Measurements from ENCODE around the gene COL25A1. TPM values are rescaled to one million over a fixed set of nuclear protein-coding genes. Genes with fewer than 3 reads are reported as not detected.
"Not testable (repeated sequence)": the region's sequence is repeated elsewhere in the genome, so short reads cannot be mapped to it uniquely, and the experiment has no call there.

Gene COL25A1
- polyA plus RNA-seq, 3 donors = 14.5 to 20.1 (median 17.1) TPM

DNA sequence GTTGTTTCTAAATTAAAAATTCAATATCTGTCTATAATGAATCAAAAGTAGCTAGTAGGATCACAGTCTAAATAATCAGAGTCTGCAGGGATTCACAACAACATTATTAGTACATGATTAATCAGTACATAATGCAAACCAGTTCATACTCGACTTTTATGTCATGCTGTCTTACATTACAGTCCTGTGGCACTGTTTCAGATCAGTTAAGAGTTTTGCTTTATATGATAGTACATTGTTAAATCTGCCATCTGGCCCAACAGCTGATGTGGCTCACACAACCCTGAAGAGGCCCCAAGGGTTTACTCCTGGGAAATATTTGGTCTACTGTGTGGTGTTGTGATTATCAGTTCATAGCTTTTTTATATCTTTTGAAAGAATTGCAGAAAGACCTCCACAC lies 292.5 kb downstream of the COL25A1 start:
- peak in 4 of 11 donors; percentile 16 to 40 (median 31) for DNase-seq (ENCODE audit: extremely low read depth in 1 of 11, low read depth in 9 of 11, low spot score in 4 of 11)

DNA sequence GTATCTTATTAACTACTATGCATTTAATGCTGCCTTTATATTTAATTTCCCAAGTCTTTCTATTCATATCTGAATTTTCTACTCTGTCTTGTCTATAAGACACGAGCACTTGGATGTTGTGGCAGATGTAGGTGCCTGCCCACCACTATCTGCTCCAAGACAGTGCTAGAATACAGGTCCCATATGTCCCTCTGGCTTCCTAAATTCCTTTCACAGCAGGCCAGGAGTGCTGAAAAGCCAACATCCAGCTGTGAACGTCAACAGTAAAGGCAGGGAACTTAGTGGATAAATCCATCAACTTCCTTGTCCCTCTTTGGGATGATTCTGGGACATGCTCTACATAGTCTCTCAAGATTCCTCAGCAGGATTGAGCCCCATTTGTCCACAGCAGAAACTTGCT lies 294.5 kb downstream of the COL25A1 start:
- no peak for DNase-seq (ENCODE audit: extremely low read depth in 1 of 11, low read depth in 9 of 11, low spot score in 4 of 11)

DNA sequence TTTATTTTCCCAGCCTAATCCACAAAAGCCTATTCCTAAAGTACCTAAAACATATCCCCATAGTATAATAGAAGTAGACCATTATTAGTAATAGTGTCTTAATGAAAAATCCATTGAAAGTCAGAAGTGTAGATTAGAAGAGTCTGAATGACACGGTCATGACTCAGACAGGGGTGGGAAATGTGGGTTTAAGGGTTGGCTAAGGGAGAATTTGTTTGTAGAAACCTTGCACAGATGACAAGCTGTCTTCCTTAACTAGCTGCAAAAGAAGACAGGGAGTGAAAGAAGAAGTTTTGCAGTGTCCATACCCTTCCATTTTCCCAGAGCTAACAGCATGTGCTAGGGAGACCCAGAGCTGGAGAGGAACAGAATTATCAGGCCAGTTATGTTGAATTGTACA lies 296.9 kb downstream of the COL25A1 start:
- DNase-seq (ENCODE audit: extremely low read depth in 1 of 11, low read depth in 9 of 11, low spot score in 4 of 11) = no peak

DNA sequence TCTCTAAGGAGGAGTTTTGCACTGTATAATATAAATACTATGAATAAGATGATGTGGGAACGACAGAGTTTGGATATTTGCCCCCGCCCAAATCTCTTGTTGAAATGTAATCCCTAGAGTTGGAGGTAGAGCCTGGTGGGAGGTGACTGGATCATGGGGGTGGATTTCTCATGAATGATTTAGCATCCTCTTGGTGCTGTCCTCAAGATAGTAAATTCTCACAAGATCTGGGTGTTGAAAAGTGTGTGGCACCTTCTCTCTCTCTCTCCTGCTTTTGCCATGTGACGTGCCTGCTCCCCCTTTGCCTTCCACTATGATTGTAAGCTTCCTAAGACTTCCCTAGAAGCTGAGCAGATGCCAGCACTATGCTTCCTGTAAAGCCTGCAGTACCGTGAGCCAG lies 298.0 kb downstream of the COL25A1 start:
- no peak for DNase-seq (ENCODE audit: extremely low read depth in 1 of 11, low read depth in 9 of 11, low spot score in 4 of 11)

DNA sequence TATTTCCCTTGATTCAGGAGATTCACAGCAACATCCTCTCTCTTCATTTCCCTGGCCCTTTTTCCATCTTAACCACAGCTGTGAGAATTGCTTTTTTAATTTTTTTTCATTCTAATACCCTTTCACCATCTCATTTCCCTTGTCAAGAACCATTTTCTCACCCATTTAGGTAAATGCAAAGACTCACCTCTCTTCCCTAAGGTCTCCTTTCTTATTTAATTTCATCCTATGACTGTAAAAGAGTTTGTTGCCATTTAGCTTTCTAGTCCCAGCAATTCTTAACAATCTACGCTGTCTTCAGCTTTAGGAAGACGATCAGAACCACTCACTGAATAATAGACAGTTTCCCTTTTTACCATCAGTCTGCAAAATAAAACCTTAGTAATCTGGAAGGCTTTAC lies 298.5 kb downstream of the COL25A1 start:
- no peak for DNase-seq (ENCODE audit: extremely low read depth in 1 of 11, low read depth in 9 of 11, low spot score in 4 of 11)

DNA sequence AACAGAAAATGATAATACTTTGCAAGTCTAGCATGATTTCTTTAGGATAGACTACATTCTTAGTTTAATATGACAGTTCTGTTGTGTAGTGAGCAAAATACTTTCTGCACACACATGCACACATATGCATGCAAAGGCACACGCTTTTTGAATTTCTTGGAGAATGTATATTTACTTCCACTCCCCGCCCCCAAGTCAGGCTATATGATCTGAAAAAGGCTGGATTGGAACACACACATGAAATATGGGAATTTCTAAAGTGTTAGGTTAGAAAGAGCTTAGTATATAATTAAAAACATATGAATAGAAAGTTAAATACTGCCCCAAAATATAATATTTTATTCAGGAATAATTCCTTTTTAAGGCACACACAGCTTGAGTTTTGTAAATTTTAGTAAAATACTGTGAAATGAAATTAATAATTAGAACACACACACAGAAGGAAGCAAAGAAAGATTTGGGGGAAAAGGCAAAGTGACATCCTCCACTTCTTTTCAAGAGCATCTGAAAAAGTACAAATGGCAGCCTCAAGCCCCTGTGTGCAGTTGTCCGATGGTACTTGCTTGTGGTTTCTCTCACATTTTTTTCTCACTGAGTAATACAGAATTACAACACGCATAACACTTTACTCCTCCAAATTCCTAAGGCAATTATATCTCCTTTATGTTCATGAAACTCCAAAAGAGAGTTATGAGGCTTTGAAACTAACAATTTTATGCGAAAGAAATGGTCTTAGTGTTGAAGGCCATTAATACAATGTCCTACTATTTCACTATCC lies 310.7 kb downstream of the COL25A1 start:
- DNase-seq (ENCODE audit: extremely low read depth in 1 of 11, low read depth in 9 of 11, low spot score in 4 of 11) = no peak

- no peak for DNase-seq (ENCODE audit: extremely low read depth in 1 of 11, low read depth in 9 of 11, low spot score in 4 of 11)
Observed at GRCh38 chr4:108988464-108989195, 313.8 kb downstream of the COL25A1 start.

- DNase-seq (ENCODE audit: extremely low read depth in 1 of 11, low read depth in 9 of 11, low spot score in 4 of 11) = not testable (repeated sequence)
Observed at GRCh38 chr4:108984495-108984894, 318.0 kb downstream of the COL25A1 start.

GRCh38 chr4:108982402-108983185 lies 319.9 kb downstream of the COL25A1 start:
- DNase-seq (ENCODE audit: extremely low read depth in 1 of 11, low read depth in 9 of 11, low spot score in 4 of 11) = no peak

- DNase-seq (ENCODE audit: extremely low read depth in 1 of 11, low read depth in 9 of 11, low spot score in 4 of 11) = no peak
Observed at GRCh38 chr4:108980455-108981239, 321.8 kb downstream of the COL25A1 start.

GRCh38 chr4:108979759-108980158 lies 322.7 kb downstream of the COL25A1 start:
- DNase-seq (ENCODE audit: extremely low read depth in 1 of 11, low read depth in 9 of 11, low spot score in 4 of 11) = no peak

- DNase-seq (ENCODE audit: extremely low read depth in 1 of 11, low read depth in 9 of 11, low spot score in 4 of 11) = no peak
Observed at GRCh38 chr4:108978066-108978465, 324.4 kb downstream of the COL25A1 start.

DNA sequence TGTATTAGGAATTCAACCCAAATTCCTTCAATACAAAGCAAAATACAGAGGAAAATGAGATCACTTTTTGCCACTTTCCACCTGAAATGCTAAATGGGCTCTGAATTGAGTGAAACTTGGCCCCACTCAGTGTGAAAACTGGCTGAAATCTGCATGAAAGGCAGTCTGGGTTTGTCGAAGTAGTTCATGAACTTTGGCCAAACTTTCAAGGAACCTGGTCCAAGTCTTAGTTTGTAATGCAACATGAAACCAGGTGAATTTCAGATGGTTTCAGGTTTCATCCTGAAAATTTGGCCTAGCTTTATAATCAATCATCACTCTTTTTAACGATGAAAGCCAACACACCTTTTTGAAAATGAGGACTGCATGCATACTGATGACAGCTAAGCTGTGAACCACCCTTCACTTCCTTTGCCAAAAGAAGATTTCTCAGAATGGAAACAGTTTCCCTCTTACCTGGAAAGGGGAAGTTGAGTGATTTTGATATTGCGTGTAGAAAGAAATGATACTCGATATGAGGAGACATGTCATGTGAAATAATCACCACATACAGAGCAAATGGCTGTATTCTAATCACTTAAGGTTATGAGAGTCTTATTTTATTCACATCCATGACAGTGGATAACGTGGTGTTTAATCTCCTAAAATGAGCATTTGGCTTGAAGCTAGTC lies 329.7 kb downstream of the COL25A1 start:
- no peak for DNase-seq (ENCODE audit: extremely low read depth in 1 of 11, low read depth in 9 of 11, low spot score in 4 of 11)

DNA sequence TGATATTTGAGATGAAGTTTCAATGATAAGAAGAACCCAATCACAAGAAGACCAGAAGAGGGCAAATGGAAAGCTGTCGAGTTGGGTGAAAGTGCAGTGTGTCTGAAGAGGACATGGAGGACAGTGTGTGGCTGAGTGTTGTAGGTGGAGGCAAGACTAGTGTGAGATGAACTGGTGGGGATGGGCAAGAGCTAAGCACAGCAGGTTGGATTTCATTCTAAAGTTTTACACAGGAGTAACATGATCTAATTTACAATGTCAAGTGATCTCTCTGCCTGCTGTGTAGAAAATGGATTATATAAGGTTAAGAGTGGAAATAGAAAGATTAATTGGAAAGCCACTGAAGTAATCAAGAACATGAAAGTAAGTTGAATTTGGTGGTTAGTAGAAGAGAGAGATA lies 331.0 kb downstream of the COL25A1 start:
- no peak for DNase-seq (ENCODE audit: extremely low read depth in 1 of 11, low read depth in 9 of 11, low spot score in 4 of 11)

DNA sequence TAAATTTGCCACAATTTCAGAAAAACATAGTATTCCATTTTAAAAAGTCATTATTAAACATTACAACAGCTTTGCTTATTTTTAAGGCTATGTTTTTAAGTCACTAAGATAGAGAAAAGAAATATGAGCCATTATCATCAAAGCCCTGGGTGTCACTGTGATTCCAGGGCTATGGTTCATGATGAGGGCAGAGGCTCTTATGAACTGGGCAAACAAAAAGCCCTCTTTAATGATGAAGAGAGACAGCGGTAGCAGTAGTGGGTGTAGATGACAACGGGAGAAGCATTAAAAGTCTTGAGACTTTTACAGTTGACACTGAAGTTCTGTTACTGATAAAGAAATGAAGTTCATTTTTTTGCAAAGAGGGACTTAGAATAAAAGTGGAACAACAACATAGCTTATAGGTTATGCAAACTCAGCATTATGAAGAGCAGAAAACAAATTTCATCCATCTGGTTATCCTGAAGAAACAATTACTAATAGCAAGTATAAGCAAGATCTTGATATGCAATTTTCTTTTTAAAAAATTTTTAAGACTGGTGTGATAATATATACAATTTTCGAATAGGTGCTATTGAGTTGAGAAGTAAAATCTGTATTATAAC lies 336.9 kb downstream of the COL25A1 start:
- DNase-seq (ENCODE audit: extremely low read depth in 1 of 11, low read depth in 9 of 11, low spot score in 4 of 11) = peak in 9 of 11 donors; percentile 22 to 73 (median 50)

GRCh38 chr4:108965016-108965415 lies 337.4 kb downstream of the COL25A1 start:
- DNase-seq (ENCODE audit: extremely low read depth in 1 of 11, low read depth in 9 of 11, low spot score in 4 of 11) = peak; percentile 33 to 77 (median 53)

- DNase-seq (ENCODE audit: extremely low read depth in 1 of 11, low read depth in 9 of 11, low spot score in 4 of 11) = no peak
Observed at GRCh38 chr4:108963910-108964309, 338.5 kb downstream of the COL25A1 start.

GRCh38 chr4:108959491-108959890 lies 343.0 kb downstream of the COL25A1 start:
- DNase-seq (ENCODE audit: extremely low read depth in 1 of 11, low read depth in 9 of 11, low spot score in 4 of 11) = no peak

Data from renal cortex interstitium (tissue), 11 donors.